Bladder microvascular endothelial cell (primary cell): ENCODE data around the gene MMAB. TPM values are rescaled to one million over a fixed set of nuclear protein-coding genes. Genes with fewer than 3 reads are reported as not detected.

ENCODE experiments used
- total RNA-seq: library from RNA; depleted of rRNA; stranded (reverse); fragments of >200 nt; gene quantifications from 2 replicates; pipeline ENCODE4 v1.2.3, GENCODE V29; 2014

Gene MMAB
- 11.8 and 27.4 TPM in 2 replicates for total RNA-seq

GRCh38 chr12:109573029-109573913, at the start of gene MMAB, which contains the start of gene MVK:
MMAB (minus strand) TSS chr12:109573504; CDS start chr12:109573480, 24 bp downstream.
MVK (plus strand) TSS chr12:109573794; CDS start chr12:109574823, 1,029 bp downstream.

Other genes starting within 250 kb of the MMAB start
- not detected in 2 replicates for gene MYO1H, start 225.6 kb downstream of the MMAB start, total RNA-seq
- 72.2 and 81.9 TPM in 2 replicates for gene KCTD10, start 96.2 kb downstream of the MMAB start, total RNA-seq
- 18.0 and 52.7 TPM in 2 replicates for gene UBE3B, start 95.9 kb downstream of the MMAB start, total RNA-seq
- gene MVK, start 290 bp upstream of the MMAB start, total RNA-seq = 11.1 and 17.8 TPM in 2 replicates
- gene FAM222A, start 140.3 kb upstream of the MMAB start, total RNA-seq = under 0.01 and 0.25 TPM in 2 replicates